H1 (cell line): ENCODE data around the gene VWCE. TPM values are rescaled to one million over a fixed set of nuclear protein-coding genes. Genes with fewer than 3 reads are reported as not detected.

Source experiments
- BCL11A ChIP-seq, 2 experiments: IDR thresholded peaks; one replicate each; pipeline ENCODE4 v1.6.1; 2011; ENCODE audit warnings: low read depth in 2 of 2, low read length in 2 of 2, mild to moderate bottlenecking in 2 of 2
- POLR2A ChIP-seq, 2 experiments: IDR thresholded peaks; 1 replicate in 1 of 2; 2 replicates in 1 of 2; pipeline ENCODE4 v1.6.1; 2011; ENCODE audit warnings: low read depth in 2 of 2, low read length in 2 of 2, mild to moderate bottlenecking in 2 of 2; ENCODE audit errors: control extremely low read depth in 1 of 2
- POLR2AphosphoS5 ChIP-seq: IDR thresholded peaks from 2 replicates; pipeline ENCODE4 v1.6.1; 2011; ENCODE audit warnings: low read depth, low read length
- TEAD4 ChIP-seq: IDR thresholded peaks from 2 replicates; pipeline ENCODE4 v1.6.1; 2012; ENCODE audit warnings: low read depth, low read length, inconsistent platforms, mixed read lengths
- polyA plus RNA-seq, 7 experiments: library from polyadenylated mRNA; depleted of rRNA in 3 of 7; stranded (reverse) in 5 of 7; unstranded in 2 of 7; fragments of >200 nt in 5 of 7; fragments of 200-250 nt in 2 of 7; gene quantifications; 1 replicate in 5 of 7; 2 replicates in 1 of 7; 4 replicates in 1 of 7; pipeline versions ENCODE4 v1.2.1 to v1.2.3, GENCODE V29; 2011 to 2013; ENCODE audit warnings: missing spikeins in 2 of 7, mixed read lengths in 2 of 7
- total RNA-seq: library from RNA; stranded (reverse); fragmentation: NEBNext Ultra II Directional; extraction: Animal tissue kit (Norgen Biotek cat#: 25700); gene quantifications from 2 replicates; pipeline ENCODE4 v1.2.1, GENCODE V29; 2021
- TF ChIP-seq, protein P1 (sequence below): IDR thresholded peaks from 2 replicates; pipeline ENCODE4 v1.6.1; 2012; ENCODE audit warnings: inconsistent platforms

VWCE gene
- total and polyA plus RNA-seq, 2 of the 8 experiments (the other 6 are each of a cell fraction or from before 2014, with no cell fraction given), result 9.5 to 12.3 TPM

GRCh38 chr11:61259363-61259762 is 35.8 kb downstream of the VWCE start (continued):
- no peak for TF ChIP-seq TEAD4
- no peak for TF ChIP-seq POLR2AphosphoS5
- TF ChIP-seq POLR2A (IDR thresholded peaks at IDR 0.05; ENCODE audit: control extremely low read depth in 1 of 2, low read depth in 2 of 2, low read length in 2 of 2), result no peak
- TF ChIP-seq, protein P1, sequence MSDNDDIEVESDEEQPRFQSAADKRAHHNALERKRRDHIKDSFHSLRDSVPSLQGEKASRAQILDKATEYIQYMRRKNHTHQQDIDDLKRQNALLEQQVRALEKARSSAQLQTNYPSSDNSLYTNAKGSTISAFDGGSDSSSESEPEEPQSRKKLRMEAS, result no peak
- TF ChIP-seq BCL11A (IDR thresholded peaks at IDR 0.05; ENCODE audit: low read depth in 2 of 2, low read length in 2 of 2), result no peak
